SU-DHL-6 (cell line): ENCODE data around the gene CCDC40.
"Not testable (repeated sequence)": the region's sequence is repeated elsewhere in the genome, so short reads cannot be mapped to it uniquely, and the experiment has no call there.

Experiments used
- H2AFZ ChIP-seq: fragments of 200-600 bp; sonication (generic); 2 replicates; pipeline ENCODE4 v1.6.1; 2014; ENCODE audit warnings: low read depth, mild to moderate bottlenecking, moderate library complexity, mixed read lengths, antibody characterized with exemption, low read length; ENCODE audit not compliant: severe bottlenecking
- H3F3A ChIP-seq: fragments of 200-600 bp; shearing (Covaris generic); 2 replicates; pipeline ENCODE4 v1.6.0; 2016; ENCODE audit warnings: antibody characterized with exemption, mild to moderate bottlenecking; ENCODE audit not compliant: insufficient read depth
- H3K27ac ChIP-seq: fragments of 200-600 bp; sonication (generic); 2 replicates; pipeline ENCODE4 v1.5.1; 2016; ENCODE audit warnings: low read depth, mild to moderate bottlenecking, low read length, moderate library complexity, mixed read lengths
- H3K27me3 ChIP-seq: fragments of 200-600 bp; sonication (generic), shearing (Covaris generic); 2 replicates; pipeline ENCODE4 v1.6.0; 2014; ENCODE audit warnings: mild to moderate bottlenecking, low read length
- H3K36me3 ChIP-seq: fragments of 200-600 bp; sonication (generic); 2 replicates; pipeline ENCODE4 v1.6.1; 2014; ENCODE audit warnings: mild to moderate bottlenecking, low read length, mixed read lengths
- H3K4me2 ChIP-seq: fragments of 300-600, 200-600 bp; shearing (Covaris generic), sonication (generic); 2 replicates; pipeline ENCODE4 v1.6.0; 2014; ENCODE audit warnings: low read length, low read depth, mild to moderate bottlenecking; ENCODE audit not compliant: poor library complexity, severe bottlenecking
- H3K4me3 ChIP-seq: fragments of 200-600 bp; sonication (generic); 2 replicates; pipeline ENCODE4 v1.5.1; 2014; ENCODE audit warnings: antibody characterized with exemption, low read length, mild to moderate bottlenecking, mixed read lengths; ENCODE audit not compliant: insufficient read depth, poor library complexity, severe bottlenecking
- H3K79me2 ChIP-seq: fragments of 200-600 bp; sonication (generic); 2 replicates; pipeline ENCODE4 v1.6.1; 2014; ENCODE audit warnings: mild to moderate bottlenecking, low read length, moderate library complexity; ENCODE audit not compliant: insufficient read depth
- H3K9ac ChIP-seq: fragments of 200-600 bp; sonication (generic); 2 replicates; pipeline ENCODE4 v1.7.0; 2014; ENCODE audit warnings: mild to moderate bottlenecking, low read length
- H3K9me2 ChIP-seq: fragments of 200-600 bp; sonication (generic); replicated peaks from 2 replicates; pipeline ENCODE4 v1.6.1; 2014; ENCODE audit warnings: low read length; ENCODE audit not compliant: insufficient read depth
- H3K9me3 ChIP-seq: fragments of 200-600 bp; sonication (generic); 2 replicates; pipeline ENCODE4 v1.6.1; 2014; ENCODE audit warnings: low read length, mixed read lengths; ENCODE audit not compliant: insufficient read depth
- H4K20me1 ChIP-seq: fragments of 200-600 bp; sonication (generic); 2 replicates; pipeline ENCODE4 v1.6.1; 2014; ENCODE audit warnings: low read depth, mild to moderate bottlenecking, antibody characterized with exemption, low read length, moderate library complexity, mixed read lengths
- EZH2phosphoT487 ChIP-seq: fragments of 200-600 bp; sonication (generic), shearing (Covaris generic); conservative IDR thresholded peaks from 2 replicates; pipeline ENCODE4 v1.6.1; 2018; ENCODE audit warnings: mild to moderate bottlenecking, antibody characterized with exemption, low read length, moderate library complexity, mixed read lengths
- TF ChIP-seq, protein P1 (sequence below): fragments of 200-600 bp; sonication (generic); IDR thresholded peaks from one replicate; pipeline ENCODE4 v1.5.1; 2017; ENCODE audit warnings: antibody characterized with exemption, mild to moderate bottlenecking, low read length, moderate library complexity; ENCODE audit not compliant: insufficient read depth, poor library complexity, severe bottlenecking

The CCDC40 gene

GRCh38 chr17:79992649-79993389 is 43.6 kb upstream of the CCDC40 start:
- Histone ChIP-seq H2AFZ (no peak overlapping the region), H3K4me2 (no peak overlapping the region), H3K9me2 (no peaks in the 10 kb centered on the region), H3K9ac (no peak overlapping the region), H3K4me3 (no peak overlapping the region), H4K20me1 (no peaks in the 10 kb centered on the region), H3K9me3 (no peaks in the 10 kb centered on the region), H3K36me3 (no peaks in the 10 kb centered on the region), H3K79me2 (no peaks in the 10 kb centered on the region), H3K27ac (no peak overlapping the region), H3F3A (no peaks in the 10 kb centered on the region), H3K27me3 (no peaks in the 10 kb centered on the region)
- TF ChIP-seq, protein P1, sequence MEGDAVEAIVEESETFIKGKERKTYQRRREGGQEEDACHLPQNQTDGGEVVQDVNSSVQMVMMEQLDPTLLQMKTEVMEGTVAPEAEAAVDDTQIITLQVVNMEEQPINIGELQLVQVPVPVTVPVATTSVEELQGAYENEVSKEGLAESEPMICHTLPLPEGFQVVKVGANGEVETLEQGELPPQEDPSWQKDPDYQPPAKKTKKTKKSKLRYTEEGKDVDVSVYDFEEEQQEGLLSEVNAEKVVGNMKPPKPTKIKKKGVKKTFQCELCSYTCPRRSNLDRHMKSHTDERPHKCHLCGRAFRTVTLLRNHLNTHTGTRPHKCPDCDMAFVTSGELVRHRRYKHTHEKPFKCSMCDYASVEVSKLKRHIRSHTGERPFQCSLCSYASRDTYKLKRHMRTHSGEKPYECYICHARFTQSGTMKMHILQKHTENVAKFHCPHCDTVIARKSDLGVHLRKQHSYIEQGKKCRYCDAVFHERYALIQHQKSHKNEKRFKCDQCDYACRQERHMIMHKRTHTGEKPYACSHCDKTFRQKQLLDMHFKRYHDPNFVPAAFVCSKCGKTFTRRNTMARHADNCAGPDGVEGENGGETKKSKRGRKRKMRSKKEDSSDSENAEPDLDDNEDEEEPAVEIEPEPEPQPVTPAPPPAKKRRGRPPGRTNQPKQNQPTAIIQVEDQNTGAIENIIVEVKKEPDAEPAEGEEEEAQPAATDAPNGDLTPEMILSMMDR, result no peak
- TF ChIP-seq EZH2phosphoT487, result no peak

GRCh38 chr17:79993390-79994227 is 42.8 kb upstream of the CCDC40 start:
- H3K79me2 ChIP-seq, result no peaks in the 10 kb centered on the region
- TF ChIP-seq, protein P1, result no peak
- TF ChIP-seq EZH2phosphoT487, result no peak
- H3K9me2 ChIP-seq, result no peaks in the 10 kb centered on the region
- no peaks in the 10 kb centered on the region for H3K36me3 ChIP-seq
- no peaks in the 10 kb centered on the region for H4K20me1 ChIP-seq
- no peak overlapping the region for H2AFZ ChIP-seq
- no peaks in the 10 kb centered on the region for H3F3A ChIP-seq
- no peaks in the 10 kb centered on the region for H3K27me3 ChIP-seq
- H3K9me3 ChIP-seq, result no peaks in the 10 kb centered on the region
- H3K4me2 ChIP-seq, result no peak overlapping the region
- H3K27ac ChIP-seq, result no peak overlapping the region
- H3K4me3 ChIP-seq, result no peak overlapping the region
- no peak overlapping the region for H3K9ac ChIP-seq

GRCh38 chr17:79994228-79994569 is 42.2 kb upstream of the CCDC40 start:
- not testable (repeated sequence) for H4K20me1 ChIP-seq, H3K9ac ChIP-seq, H3K4me2 ChIP-seq, H3K79me2 ChIP-seq, H3K9me2 ChIP-seq, H2AFZ ChIP-seq, H3K27me3 ChIP-seq, H3K36me3 ChIP-seq, H3F3A ChIP-seq, H3K27ac ChIP-seq, H3K9me3 ChIP-seq, H3K4me3 ChIP-seq

DNA sequence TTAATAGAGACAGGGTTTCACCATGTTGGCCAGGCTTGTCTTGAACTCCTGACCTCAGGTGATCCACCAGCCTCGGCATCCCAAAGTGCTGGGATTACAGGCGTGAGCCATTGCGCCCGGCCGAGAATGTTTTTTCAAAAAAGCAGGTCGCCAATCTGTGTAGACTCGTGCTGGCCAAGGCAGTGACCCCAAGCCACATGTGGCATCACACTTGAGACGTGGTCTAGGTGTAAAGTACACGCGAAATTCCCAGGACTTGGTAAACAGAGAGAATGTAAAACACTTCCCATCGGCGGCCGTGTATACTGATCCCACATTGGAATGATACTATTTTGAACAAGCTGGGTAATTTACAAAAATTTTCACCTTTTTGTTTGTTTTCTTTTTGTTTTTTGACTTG is 41.8 kb upstream of the CCDC40 start:
- H3K4me2 ChIP-seq, result no peak overlapping the region
- no peak for TF ChIP-seq EZH2phosphoT487
- TF ChIP-seq, protein P1, result no peak
- no peaks in the 10 kb centered on the region for H3F3A ChIP-seq
- H3K9me2 ChIP-seq, result no peaks in the 10 kb centered on the region
- no peaks in the 10 kb centered on the region for H3K36me3 ChIP-seq
- H4K20me1 ChIP-seq, result no peaks in the 10 kb centered on the region
- no peaks in the 10 kb centered on the region for H3K27me3 ChIP-seq
- no peak overlapping the region for H3K9ac ChIP-seq
- H2AFZ ChIP-seq, result no peak overlapping the region
- H3K9me3 ChIP-seq, result no peaks in the 10 kb centered on the region
- no peak overlapping the region for H3K27ac ChIP-seq
- no peak overlapping the region for H3K4me3 ChIP-seq
- no peaks in the 10 kb centered on the region for H3K79me2 ChIP-seq
